ENCODE data around the gene TRIM63. TPM values are rescaled to one million over a fixed set of nuclear protein-coding genes. Genes with fewer than 3 reads are reported as not detected.

The TRIM63 gene
- polyA plus RNA-seq, 3 donors: 0.09 TPM; not detected in 2

GRCh38 chr1:26097696-26098095 is 30.3 kb upstream of the TRIM63 start:
- Histone ChIP-seq H3K27me3 (ENCODE audit: control insufficient read depth in 2 of 2, insufficient read depth in 2 of 2, low read length in 2 of 2) (peaks cover 0 to 18% of the 10 kb centered on the region in 2 donors), H3K4me3 (replicated peaks in 1 of 3; ENCODE audit: low read depth in 2 of 3, low read length in 3 of 3) (no peak overlapping the region), H3K36me3 (replicated peaks in 1 of 2; ENCODE audit: control insufficient read depth in 1 of 2, insufficient read depth in 2 of 2, low read length in 2 of 2) (no peaks in the 10 kb centered on the region), H3K4me1 (ENCODE audit: control insufficient read depth in 1 of 2, insufficient read depth in 2 of 2, low read length in 2 of 2) (no peaks in the 10 kb centered on the region), H3K9me3 (replicated peaks in 1 of 2; ENCODE audit: control insufficient read depth in 1 of 2, insufficient read depth in 1 of 2, low read length in 2 of 2) (no peaks in the 10 kb centered on the region), H3K4me2 (replicated peaks; ENCODE audit: extremely low read depth, low read length, poor library complexity, severe bottlenecking) (no peak overlapping the region), H3K9ac (ENCODE audit: insufficient read depth, low read length, poor library complexity, severe bottlenecking) (no peak overlapping the region), H3K27ac (ENCODE audit: low read depth in 1 of 2, low read length in 2 of 2) (no peak overlapping the region), H4K20me1 (ENCODE audit: insufficient read depth, low read length) (no peaks in the 10 kb centered on the region), H2AFZ (ENCODE audit: insufficient read depth, low read depth, low read length, poor library complexity, severe bottlenecking) (no peak overlapping the region), H3K79me2 (ENCODE audit: insufficient read depth, low read length) (no peaks in the 10 kb centered on the region)
- no peaks in the 10 kb centered on the region for H3K36me3 Mint-ChIP-seq
- H3K4me1 Mint-ChIP-seq: no peaks in the 10 kb centered on the region
- TF ChIP-seq, protein P1, sequence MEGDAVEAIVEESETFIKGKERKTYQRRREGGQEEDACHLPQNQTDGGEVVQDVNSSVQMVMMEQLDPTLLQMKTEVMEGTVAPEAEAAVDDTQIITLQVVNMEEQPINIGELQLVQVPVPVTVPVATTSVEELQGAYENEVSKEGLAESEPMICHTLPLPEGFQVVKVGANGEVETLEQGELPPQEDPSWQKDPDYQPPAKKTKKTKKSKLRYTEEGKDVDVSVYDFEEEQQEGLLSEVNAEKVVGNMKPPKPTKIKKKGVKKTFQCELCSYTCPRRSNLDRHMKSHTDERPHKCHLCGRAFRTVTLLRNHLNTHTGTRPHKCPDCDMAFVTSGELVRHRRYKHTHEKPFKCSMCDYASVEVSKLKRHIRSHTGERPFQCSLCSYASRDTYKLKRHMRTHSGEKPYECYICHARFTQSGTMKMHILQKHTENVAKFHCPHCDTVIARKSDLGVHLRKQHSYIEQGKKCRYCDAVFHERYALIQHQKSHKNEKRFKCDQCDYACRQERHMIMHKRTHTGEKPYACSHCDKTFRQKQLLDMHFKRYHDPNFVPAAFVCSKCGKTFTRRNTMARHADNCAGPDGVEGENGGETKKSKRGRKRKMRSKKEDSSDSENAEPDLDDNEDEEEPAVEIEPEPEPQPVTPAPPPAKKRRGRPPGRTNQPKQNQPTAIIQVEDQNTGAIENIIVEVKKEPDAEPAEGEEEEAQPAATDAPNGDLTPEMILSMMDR (IDR thresholded peaks at IDR 0.05): no peak
- DNase-seq: no peak
- intact Hi-C loops (cut with micrococcal nuclease): no loop called here
- H3K27me3 Mint-ChIP-seq (ENCODE audit: low read depth in 3 of 3): peaks cover 15 to 23% (median 22%) of the 10 kb centered on the region in 3 donors
- no peak overlapping the region for H3K4me3 Mint-ChIP-seq
- H3K27ac Mint-ChIP-seq: no peak overlapping the region
- H3K9me3 Mint-ChIP-seq: peaks cover 0 to 3% (median 0%) of the 10 kb centered on the region in 7 donors

GRCh38 chr1:26096471-26096870 is 29.0 kb upstream of the TRIM63 start:
- H3K9me3 Mint-ChIP-seq: peaks cover 0 to 3% (median 0%) of the 10 kb centered on the region in 7 donors
- no peaks in the 10 kb centered on the region for H3K4me1 Mint-ChIP-seq
- H3K27me3 ChIP-seq (ENCODE audit: control insufficient read depth in 2 of 2, insufficient read depth in 2 of 2, low read length in 2 of 2): peaks cover 0 to 18% of the 10 kb centered on the region in 2 donors
- no peaks in the 10 kb centered on the region for H3K4me1 ChIP-seq (ENCODE audit: control insufficient read depth in 1 of 2, insufficient read depth in 2 of 2, low read length in 2 of 2)
- no peak overlapping the region for H2AFZ ChIP-seq (ENCODE audit: insufficient read depth, low read depth, low read length, poor library complexity, severe bottlenecking)
- no peaks in the 10 kb centered on the region for H3K36me3 ChIP-seq (replicated peaks in 1 of 2; ENCODE audit: control insufficient read depth in 1 of 2, insufficient read depth in 2 of 2, low read length in 2 of 2)
- no peaks in the 10 kb centered on the region for H3K9me3 ChIP-seq (replicated peaks in 1 of 2; ENCODE audit: control insufficient read depth in 1 of 2, insufficient read depth in 1 of 2, low read length in 2 of 2)
- H3K27ac ChIP-seq (ENCODE audit: low read depth in 1 of 2, low read length in 2 of 2): no peak overlapping the region
- H3K36me3 Mint-ChIP-seq: no peaks in the 10 kb centered on the region
- H3K4me2 ChIP-seq (replicated peaks; ENCODE audit: extremely low read depth, low read length, poor library complexity, severe bottlenecking): no peak overlapping the region
- intact Hi-C loops (cut with micrococcal nuclease): no loop called here
- no peak overlapping the region for H3K27ac Mint-ChIP-seq
- H3K79me2 ChIP-seq (ENCODE audit: insufficient read depth, low read length): no peaks in the 10 kb centered on the region
- H3K4me3 ChIP-seq (replicated peaks in 1 of 3; ENCODE audit: low read depth in 2 of 3, low read length in 3 of 3): no peak overlapping the region
- DNase-seq: no peak
- H3K27me3 Mint-ChIP-seq (ENCODE audit: low read depth in 3 of 3): peaks cover 17 to 31% (median 26%) of the 10 kb centered on the region in 3 donors
- H4K20me1 ChIP-seq (ENCODE audit: insufficient read depth, low read length): no peaks in the 10 kb centered on the region
- WGBS (ENCODE audit: insufficient coverage): no CpG with 5 or more reads among the region's 2 CpGs
- no peak overlapping the region for H3K9ac ChIP-seq (ENCODE audit: insufficient read depth, low read length, poor library complexity, severe bottlenecking)
- H3K4me3 Mint-ChIP-seq: no peak overlapping the region
- TF ChIP-seq, protein P1 (IDR thresholded peaks at IDR 0.05): no peak
